H54 (cell line): ENCODE results near the gene UST.
"Not testable (repeated sequence)": the region's sequence is repeated elsewhere in the genome, so short reads cannot be mapped to it uniquely, and the experiment has no call there.

ENCODE experiments used
- DNase-seq: peaks from one replicate; pipeline ENCODE4 v3.0.0; 2011; ENCODE audit warnings: low spot score, mixed read lengths; ENCODE audit not compliant: insufficient read length
- FAIRE-seq: peaks from 3 replicates; lab custom pipeline; 2011; peaks lifted over from hg19 to GRCh38; lab: Jason Lieb, UNC
- POLR2A ChIP-seq: IDR thresholded peaks from 2 replicates; pipeline ENCODE4 v1.6.1; 2011; ENCODE audit warnings: low read depth, mild to moderate bottlenecking, low read length

The UST gene

DNA sequence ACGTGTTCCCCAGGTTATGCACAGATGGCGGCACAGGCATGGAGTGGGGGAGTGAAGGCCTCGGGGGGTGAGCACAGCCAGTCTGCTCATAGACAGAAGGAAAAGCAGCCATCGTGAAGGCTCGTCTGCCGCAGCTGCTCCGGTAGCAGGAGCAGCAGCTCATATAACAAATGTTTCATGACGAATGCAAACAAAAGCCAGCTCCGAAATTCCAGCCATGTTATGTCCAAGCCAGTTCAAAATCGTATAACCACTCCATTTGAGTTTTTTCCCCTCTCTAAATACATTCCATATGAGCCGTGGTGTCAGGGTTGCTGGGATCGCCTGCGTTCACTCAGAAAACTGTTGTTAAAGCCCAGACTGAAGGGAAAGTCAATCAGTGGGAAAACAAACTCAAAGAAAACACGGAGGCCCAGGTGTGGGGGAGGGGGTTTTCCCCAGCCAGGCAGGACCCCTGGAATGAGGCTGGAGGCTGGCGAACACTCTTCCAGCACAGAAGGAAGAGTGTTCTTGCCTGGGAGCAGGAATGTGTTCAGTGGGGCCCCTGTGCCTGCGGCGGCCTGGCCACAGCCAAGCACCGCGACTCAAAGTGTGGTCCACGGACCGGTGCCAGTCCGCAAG, 290.3 kb downstream of the UST start:
- FAIRE-seq = no peak

DNA sequence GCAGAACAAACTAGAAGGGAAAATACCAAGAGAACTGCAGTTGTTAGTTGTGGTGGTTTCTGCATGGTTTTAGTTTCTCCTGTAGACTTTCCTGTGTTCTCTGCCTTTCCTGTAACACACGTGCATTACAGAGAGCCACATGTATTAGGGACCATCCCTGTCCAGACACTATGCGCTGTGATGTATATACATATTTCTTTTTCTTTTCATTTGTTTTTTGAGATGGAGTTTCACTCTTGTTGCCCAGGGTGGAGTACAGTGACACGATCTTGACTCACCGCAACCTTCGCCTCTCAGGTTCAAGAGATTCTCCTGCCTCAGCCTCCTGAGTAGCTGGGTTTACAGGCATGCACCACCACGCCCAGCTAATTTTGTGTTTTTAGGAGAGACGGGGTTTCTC, 292.2 kb downstream of the UST start:
- not testable (repeated sequence) for FAIRE-seq, DNase-seq

More for the DNA sequence above, 290.3 kb downstream of the UST start:
- TF ChIP-seq POLR2A = no peak
- DNase-seq = no peak

DNA sequence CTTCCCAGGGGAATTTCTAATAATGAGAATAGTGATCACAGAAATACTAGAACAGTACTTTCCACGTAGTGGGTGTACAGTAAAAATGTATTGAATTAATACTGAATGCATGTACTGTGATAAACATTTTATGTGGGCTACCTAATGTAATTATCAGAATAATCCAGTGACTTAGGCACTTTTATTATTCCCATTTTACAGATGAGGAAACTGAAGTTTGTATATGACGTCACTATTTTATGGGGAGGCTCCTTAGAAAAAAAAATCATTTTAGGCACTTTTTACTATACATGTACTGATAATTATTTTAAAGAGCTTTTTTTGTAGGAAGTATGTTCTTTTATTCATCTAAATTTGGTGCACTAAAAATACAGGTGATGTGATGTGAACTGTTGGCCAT, 295.1 kb downstream of the UST start:
- FAIRE-seq (no peak), DNase-seq (no peak)
- TF ChIP-seq POLR2A = no peak

DNA sequence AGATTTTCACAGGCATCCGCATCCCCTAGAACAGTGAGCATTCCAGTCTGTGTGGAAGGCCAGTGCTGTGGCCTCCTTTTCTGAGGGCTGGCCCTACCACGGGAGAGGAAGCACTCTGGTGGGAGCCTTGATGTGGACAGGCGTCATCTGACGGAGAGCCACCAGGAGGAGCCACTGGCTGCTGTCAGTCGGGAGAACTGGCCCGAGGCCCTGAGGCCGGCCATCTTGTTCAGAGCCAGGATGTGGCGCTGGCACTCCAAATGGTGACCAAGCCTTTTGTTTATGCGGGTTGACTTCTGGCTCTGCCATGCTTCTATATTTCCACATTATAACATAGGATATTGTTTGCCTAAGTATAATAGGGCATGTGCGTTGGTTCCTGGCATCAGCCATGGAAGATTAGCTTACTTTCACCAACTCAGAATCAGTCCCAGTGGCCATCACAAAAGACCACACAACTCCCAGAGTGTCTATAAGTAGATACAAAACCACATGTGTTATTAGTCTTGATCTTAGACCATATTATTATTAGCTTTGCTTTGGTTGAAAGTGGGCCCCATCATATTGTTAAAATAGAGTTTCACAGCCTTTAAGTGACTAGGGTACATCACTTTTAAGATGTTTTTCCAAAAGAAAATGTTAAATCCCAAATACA, 296.8 kb downstream of the UST start:
- no peak for DNase-seq
- TF ChIP-seq POLR2A = no peak
- no peak for FAIRE-seq

DNA sequence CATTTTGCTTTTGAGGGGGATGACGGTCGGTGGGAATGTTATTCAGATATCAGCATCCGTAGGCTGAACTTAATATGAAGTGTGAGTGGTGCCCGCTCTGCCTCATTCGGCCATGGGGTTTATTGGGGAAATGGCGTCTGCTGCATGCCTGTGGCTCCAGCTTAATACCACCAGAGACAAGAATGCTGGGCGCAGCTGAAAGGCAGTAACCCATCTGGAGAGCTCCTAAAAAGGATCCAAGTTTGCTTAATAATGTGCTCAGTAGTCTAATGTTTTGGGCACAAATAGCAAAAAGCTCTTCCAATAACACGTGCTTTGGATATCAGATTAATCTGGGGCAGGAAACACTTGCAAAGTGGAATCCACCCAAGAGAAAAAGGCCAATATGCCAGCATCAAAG, 297.7 kb downstream of the UST start:
- no peak for TF ChIP-seq POLR2A
- FAIRE-seq (no peak), DNase-seq (no peak)

DNA sequence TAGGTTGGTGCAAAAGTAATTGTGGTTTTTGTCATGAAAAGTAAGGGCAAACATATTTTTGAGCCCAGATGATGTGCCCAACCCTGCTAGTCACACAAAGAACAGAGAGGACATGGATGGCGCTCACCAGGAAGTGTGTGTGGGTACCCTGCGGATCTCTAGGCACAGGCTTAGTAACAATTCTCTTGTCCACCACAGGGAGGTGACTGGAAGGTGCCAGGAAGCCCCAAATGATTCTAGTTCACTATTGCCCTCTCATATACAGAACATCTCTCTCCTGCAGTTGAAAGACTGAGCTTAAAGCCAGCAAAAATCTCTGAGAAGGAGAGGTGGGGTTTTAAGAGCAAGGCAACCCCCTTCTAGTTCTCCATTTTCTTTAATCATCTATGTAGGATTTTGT, 298.6 kb downstream of the UST start:
- FAIRE-seq (no peak), DNase-seq (no peak)
- no peak for TF ChIP-seq POLR2A

DNA sequence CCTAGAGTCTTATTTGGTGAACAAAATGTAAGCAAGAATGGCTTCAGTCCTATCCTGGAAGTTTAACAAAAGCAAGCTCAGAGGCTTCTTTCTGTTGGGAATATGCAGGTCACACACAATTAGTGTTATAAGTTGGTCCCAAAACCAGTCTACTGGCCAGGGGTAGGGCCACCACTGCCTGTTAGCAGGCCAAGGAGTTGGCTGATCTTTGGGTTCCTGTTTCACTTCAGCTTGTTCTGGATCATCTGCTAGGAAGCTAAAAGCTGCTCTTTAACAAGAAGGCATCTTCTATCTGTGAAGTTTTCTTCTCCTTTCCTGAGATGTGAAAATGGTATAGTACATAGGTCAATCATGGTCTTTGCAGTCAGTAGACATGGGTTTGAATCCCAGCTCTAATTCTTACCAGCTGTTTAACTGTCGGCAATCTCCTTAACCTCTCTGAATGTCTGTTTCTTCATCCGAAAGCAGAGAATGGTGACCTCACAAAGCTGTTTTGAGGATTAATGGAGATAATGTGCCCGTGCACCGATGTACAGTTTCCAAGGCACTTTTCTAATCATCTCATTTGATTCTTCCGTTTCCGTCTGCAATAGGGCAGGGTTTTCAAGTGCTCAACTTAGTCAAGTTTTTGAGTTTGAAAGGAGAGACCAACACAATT, 299.5 kb downstream of the UST start:
- DNase-seq (no peak), FAIRE-seq (no peak)
- no peak for TF ChIP-seq POLR2A

DNA sequence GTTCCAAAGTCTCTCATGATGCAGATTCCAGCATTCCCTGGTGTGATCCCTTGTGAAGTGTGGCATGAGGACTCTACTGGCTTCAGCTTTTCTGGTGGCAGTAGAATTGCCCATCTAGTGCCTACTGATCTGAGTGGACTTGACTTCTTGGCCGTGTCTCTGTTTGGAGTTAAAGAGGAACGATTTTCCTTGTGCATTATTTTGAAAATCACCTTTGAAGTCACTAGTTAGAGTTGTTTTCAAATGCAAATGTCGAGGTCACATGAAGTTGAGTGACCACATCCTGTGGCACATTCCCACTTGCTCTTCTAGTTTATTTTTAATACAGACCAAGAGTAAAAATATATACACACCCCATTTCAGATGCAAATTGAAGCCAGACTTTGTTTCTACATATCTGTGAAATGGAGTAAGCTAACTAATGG, 300.0 kb downstream of the UST start:
- no peak for FAIRE-seq

DNA sequence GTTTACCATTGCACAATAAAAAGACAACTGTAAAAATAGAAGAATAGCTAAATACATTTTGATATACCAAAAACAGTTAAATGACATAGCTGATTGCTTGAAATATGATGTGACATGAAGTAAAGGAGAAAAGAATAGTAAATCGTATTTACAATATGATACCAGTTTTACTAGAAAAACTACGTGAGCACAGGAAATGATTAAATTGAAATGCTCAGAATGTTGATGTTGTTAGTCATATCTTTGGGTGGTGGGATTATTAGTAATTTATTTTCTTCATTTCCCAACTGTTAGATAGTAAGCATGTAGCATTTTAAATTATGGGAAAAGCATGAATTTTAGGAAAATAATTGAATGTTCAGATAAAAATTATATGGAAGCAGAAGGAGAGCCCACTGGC, 302.4 kb downstream of the UST start:
- no peak for FAIRE-seq
- DNase-seq = no peak
- TF ChIP-seq POLR2A = no peak

More for the DNA sequence above, 300.0 kb downstream of the UST start:
- DNase-seq = no peak
- TF ChIP-seq POLR2A = no peak

DNA sequence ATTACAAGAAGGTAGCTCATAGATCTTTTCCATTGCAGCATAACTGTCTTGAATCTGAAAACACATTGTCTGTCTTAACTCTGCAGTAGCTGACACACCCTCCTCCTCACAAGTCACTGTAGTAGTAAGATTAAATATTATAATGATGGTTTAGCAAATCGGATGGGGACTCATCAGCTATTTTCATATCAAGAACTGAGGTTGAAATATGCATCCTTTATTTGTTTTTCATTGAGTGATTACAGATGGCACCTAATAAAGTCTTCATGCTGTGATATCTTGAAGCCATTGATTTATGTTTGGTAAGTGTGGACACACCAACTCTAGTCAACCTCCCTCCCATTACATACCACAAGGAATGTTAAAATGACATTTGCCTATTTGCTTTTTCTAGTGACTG, 303.3 kb downstream of the UST start:
- no peak for FAIRE-seq
- no peak for DNase-seq
- no peak for TF ChIP-seq POLR2A

DNA sequence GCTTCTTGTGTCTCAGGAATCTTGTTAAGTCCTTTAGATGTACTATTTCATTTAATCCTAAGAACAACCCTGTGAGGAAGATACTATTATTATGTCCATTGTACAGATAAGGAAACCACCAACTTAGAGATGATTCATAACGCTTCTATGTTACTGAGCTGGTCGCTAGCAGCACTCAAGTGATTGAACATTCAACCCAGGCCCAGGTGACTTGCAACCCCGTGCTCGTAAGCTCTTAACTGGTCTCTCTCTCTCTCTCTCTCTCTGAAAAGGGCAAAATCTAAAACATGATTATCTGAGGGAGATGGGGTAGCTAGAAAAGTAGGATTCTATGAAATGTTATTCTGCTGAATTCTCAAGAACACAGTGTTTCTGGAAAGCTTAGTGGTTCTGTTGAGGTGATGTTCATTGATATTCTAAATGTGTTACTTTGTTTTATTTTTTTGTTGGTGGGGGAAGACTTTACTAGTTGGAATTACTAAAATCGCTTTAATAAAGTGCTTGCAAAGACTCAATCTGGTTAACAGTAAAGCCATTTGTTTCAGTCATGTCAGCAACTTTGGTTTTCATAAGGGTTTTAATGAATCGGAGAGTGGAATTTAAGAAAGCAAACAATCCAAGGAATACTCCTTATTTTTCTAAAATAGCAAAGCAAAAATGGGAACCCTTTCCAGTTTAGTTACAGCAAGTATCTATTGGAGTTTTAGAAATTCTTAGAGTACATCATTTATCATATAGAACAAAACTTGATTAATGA, 305.7 kb downstream of the UST start:
- TF ChIP-seq POLR2A = no peak
- no peak for FAIRE-seq
- DNase-seq = no peak

DNA sequence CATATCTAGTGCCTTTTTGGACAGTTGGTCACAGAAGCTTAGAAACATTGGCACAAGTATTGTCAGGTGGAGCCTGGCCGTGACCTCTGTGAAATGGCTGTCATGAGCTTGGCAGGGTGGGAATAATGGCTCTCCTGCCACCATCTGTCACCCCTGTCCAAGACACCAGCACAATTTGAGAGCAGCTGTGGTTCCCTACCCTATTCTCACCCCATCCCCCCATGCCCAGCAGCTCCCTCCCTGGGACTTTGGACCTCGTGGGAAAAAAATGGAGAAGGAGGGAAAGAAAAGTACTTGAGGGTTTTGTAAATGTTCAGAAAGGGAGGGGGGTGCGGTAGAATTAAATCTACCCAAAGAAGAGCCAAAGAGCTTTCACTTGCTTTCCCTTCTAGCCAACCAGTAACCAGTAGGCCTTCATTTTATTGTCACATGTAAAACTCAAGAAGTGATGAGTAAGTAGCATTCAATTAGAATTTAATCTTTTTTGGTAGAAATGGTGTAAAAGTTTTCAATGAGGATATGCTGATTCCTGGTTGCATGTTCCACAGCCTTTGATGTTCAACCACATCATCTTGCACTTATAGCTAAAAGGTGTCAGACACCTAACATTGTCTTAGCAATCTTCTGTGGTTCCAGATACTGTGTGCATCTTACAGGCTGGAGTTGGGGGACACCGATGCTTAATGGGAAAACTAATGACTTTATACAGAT, 307.2 kb downstream of the UST start:
- no peak for FAIRE-seq
- no peak for TF ChIP-seq POLR2A
- DNase-seq = no peak

DNA sequence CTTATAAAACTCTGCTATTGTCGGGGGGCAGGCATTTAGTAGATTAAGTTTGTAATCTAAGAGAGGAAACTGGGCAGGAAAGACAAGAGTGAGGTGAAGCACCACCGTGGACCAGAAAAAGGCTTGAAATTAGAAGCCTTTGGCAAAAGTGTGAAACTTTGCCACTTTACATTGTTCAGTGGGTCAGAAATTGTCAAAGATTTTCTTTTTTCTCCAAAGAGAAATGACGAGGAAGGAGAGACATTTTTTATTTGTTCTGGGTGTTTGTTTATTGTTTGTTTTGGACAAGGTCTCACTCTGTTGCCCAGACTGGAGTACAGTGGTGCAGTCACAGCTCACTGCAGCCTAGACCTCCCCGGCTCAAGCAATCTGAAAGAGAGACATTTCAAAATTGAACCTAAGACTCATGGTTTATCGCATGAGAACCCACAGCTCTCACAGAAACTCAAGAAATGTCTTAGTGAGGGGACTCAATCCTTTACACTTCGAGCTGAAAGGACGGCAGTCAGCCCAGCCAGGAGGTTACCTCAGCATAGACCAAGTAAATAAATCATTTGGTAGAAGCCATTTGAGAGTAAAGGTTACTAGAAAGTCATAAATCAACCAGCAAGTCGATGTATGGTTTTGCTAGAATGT, 307.8 kb downstream of the UST start:
- no peak for TF ChIP-seq POLR2A
- FAIRE-seq (no peak), DNase-seq (no peak)
